ENCODE data around the gene PXMP4. TPM values are rescaled to one million over a fixed set of nuclear protein-coding genes. Genes with fewer than 3 reads are reported as not detected.

Gene PXMP4
- total and polyA plus RNA-seq, 9 donors, result 7.7 to 10.7 (median 8.5) TPM

DNA sequence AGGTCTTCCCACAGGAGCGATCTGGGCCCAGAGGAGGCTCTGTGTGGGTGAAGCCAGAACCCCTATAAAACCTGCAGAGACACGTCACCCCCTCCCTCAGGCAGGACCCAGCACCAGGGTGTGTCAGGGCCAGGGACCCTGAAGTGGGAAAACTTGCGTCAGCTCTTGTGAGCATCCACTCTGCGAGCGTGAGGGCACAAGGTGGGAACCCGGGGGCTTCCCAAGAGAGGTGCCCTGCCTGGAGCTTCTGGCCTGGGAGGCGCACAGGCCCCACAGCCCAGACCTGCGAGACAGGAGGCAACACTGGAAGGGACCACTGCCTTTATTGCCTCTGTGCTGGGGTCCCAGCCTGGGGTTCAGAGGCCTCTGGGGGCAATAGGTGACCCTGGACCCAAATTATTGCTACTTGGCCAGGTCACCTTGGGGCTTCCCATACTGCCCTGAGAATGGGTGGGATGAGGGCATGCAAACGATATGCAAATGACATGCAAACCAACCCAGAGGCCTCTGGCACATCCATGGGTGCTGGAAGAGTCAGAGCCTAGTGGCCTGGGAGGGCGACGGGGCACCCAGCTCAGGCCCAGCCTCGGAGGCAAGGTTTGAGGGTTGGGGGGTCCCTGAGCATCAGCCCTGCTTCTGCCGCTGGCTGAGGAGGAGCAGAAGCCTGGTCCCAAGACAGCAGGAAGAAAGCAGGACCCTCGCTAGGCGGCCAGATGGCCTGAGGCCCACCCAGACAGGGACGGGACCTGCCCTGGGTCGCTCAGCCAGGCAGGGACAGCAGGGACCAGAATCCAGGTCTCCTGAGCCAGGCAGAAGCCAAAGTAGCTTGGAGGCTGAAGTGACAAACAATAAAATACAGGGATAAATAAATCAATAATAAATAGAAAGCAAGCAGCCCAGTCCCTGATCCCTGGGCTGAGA, 63.1 kb downstream of the PXMP4 start:
- WGBS (ENCODE audit: insufficient coverage), result 84% methylated on average over 11 of the region's 17 CpGs
- H3K9me3 ChIP-seq (replicated peaks; ENCODE audit: control insufficient read depth, low read depth, low read length), result no peaks in the 10 kb centered on the region
- H3K4me3 ChIP-seq (ENCODE audit: low read length), result no peak overlapping the region
- H3K27me3 ChIP-seq (ENCODE audit: control insufficient read depth, insufficient read depth, low read length), result peaks cover 2% of the 10 kb centered on the region
- DNase-seq, result no peak
- peaks cover 38% of the 10 kb centered on the region for H3K36me3 ChIP-seq (ENCODE audit: control insufficient read depth, insufficient read depth, low read length)
- no peak overlapping the region for H3K27ac ChIP-seq (ENCODE audit: low read length)
- peaks cover 10% of the 10 kb centered on the region for H3K4me1 ChIP-seq (ENCODE audit: control insufficient read depth, insufficient read depth, low read length)

DNA sequence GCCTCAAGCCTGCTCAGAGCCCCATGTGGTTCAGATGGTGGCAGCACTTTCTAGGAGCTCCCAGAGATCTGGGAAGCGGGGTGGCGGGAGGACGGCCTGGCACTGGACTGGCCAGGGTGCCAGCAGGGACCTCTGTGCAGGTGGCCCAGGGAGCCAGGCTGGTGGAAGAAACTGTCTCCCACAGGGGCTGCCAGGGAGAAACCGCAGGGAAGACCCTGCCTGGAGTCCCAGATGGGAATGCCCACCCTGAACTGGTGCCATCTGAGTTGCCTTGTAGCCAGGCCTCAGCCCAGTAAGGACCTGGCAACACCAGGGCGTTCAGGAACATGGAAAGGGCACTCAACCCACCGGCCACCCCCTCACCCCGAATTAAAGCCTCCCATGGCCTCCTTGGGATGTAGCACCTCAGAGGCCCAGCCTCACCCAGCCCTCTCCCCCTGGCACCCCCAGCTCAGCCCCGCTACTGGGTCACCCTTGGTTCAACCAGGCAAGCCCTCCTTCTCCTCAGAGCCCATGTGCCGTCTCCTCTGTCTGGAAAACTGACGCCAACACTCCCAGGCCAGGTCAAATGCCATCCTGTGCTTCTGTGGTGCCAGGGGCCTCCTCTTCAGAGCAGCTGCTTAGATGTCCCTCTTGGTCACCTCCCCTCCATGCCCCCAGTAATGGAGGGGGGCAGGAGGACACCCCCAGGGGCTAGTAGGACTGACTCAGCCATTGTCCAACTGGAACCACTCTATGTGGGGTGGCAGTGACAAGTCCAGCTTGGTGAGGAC, 63.9 kb downstream of the PXMP4 start:
- no peak overlapping the region for H3K27ac ChIP-seq (ENCODE audit: low read length)
- H3K4me3 ChIP-seq (ENCODE audit: low read length), result no peak overlapping the region
- H3K9me3 ChIP-seq (replicated peaks; ENCODE audit: control insufficient read depth, low read depth, low read length), result no peaks in the 10 kb centered on the region
- peaks cover 38% of the 10 kb centered on the region for H3K36me3 ChIP-seq (ENCODE audit: control insufficient read depth, insufficient read depth, low read length)
- H3K4me1 ChIP-seq (ENCODE audit: control insufficient read depth, insufficient read depth, low read length), result peaks cover 12% of the 10 kb centered on the region
- peak; percentile 15 for DNase-seq
- peaks cover 2% of the 10 kb centered on the region for H3K27me3 ChIP-seq (ENCODE audit: control insufficient read depth, insufficient read depth, low read length)
- WGBS (ENCODE audit: insufficient coverage), result 90% methylated on average over 8 of the region's 10 CpGs

GRCh38 chr20:33655164-33655563, 64.9 kb downstream of the PXMP4 start:
- Histone ChIP-seq H3K36me3 (ENCODE audit: control insufficient read depth, insufficient read depth, low read length) (peaks cover 33% of the 10 kb centered on the region), H3K9me3 (replicated peaks; ENCODE audit: control insufficient read depth, low read depth, low read length) (no peaks in the 10 kb centered on the region), H3K27me3 (ENCODE audit: control insufficient read depth, insufficient read depth, low read length) (peaks cover 2% of the 10 kb centered on the region), H3K4me3 (ENCODE audit: low read length) (no peak overlapping the region), H3K4me1 (ENCODE audit: control insufficient read depth, insufficient read depth, low read length) (peaks cover 17% of the 10 kb centered on the region), H3K27ac (ENCODE audit: low read length) (no peak overlapping the region)
- WGBS (ENCODE audit: insufficient coverage), result 74% methylated on average over 2 of the region's 4 CpGs
- no peak for DNase-seq

DNA sequence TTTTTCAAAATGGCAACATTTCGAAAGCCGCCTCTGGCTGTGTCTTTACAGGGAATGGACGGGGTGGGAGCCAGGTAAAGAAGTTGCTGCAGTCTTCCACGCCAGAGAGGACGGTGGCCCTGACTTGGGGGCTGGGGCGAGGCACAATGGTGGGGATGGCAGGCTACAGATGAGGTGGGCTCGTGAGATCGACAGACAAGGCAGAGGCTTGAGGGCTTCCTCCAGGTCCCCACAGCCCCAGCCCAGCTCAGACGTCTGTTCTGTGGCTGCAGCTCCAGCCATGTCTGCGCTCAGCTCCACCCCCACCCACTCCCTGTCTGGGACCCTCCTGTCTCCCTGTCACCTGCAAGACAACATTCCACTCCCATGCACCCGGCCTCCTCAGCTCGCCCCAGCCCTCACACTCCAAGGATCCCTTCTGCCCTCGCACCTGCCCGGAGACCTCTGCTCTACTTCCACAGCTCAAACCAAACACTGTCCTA, 65.4 kb downstream of the PXMP4 start:
- no peak overlapping the region for H3K4me3 ChIP-seq (ENCODE audit: low read length)
- 64% methylated on average over 13 of the region's 14 CpGs for WGBS (ENCODE audit: insufficient coverage)
- peaks cover 29% of the 10 kb centered on the region for H3K36me3 ChIP-seq (ENCODE audit: control insufficient read depth, insufficient read depth, low read length)
- peaks cover 2% of the 10 kb centered on the region for H3K27me3 ChIP-seq (ENCODE audit: control insufficient read depth, insufficient read depth, low read length)
- DNase-seq, result peak; percentile 7
- no peak overlapping the region for H3K27ac ChIP-seq (ENCODE audit: low read length)
- H3K4me1 ChIP-seq (ENCODE audit: control insufficient read depth, insufficient read depth, low read length), result peaks cover 21% of the 10 kb centered on the region
- no peaks in the 10 kb centered on the region for H3K9me3 ChIP-seq (replicated peaks; ENCODE audit: control insufficient read depth, low read depth, low read length)

DNA sequence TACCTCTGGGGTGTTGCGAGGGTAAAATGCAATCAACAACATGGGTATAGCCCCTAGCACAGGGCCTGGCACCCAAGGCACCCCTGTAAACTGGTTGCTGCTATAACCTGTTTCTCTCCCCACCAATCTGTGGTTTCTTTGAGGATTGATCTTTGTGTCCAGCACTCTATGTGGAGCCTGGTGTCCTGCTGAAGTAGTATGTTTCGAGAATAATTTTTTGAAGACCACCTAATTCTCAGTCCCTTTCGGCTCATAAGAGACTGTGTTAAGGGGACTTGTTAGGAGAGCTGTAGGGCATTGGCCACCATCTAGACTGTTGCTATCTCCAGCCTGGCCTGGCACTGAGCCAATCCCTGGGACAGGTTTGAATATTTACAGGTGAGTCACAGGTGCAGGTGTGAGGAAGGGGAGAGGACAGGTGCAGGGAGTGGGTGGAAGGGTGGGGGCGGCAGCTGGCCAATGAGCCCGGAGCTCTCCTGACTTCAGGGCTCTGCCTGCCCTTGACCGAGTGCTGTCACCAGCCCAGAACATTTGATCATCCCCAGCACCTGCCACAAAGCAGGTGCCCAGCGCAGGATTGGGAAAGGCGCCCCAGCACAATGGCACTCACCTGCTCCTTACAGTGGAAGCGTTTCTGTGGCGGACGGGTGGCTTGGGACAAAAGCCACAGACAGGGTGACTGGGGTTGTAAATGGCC, 66.1 kb downstream of the PXMP4 start:
- peaks cover 27% of the 10 kb centered on the region for H3K4me1 ChIP-seq (ENCODE audit: control insufficient read depth, insufficient read depth, low read length)
- H3K27me3 ChIP-seq (ENCODE audit: control insufficient read depth, insufficient read depth, low read length), result peaks cover 2% of the 10 kb centered on the region
- 81% methylated on average over 6 of the region's 11 CpGs for WGBS (ENCODE audit: insufficient coverage)
- DNase-seq, result peak; percentile 31
- no peak overlapping the region for H3K4me3 ChIP-seq (ENCODE audit: low read length)
- H3K27ac ChIP-seq (ENCODE audit: low read length), result no peak overlapping the region
- H3K36me3 ChIP-seq (ENCODE audit: control insufficient read depth, insufficient read depth, low read length), result peaks cover 22% of the 10 kb centered on the region
- no peaks in the 10 kb centered on the region for H3K9me3 ChIP-seq (replicated peaks; ENCODE audit: control insufficient read depth, low read depth, low read length)

- DNase-seq, result peak; percentile 80
- Histone ChIP-seq H3K9me3 (replicated peaks; ENCODE audit: control insufficient read depth, low read depth, low read length) (no peaks in the 10 kb centered on the region), H3K4me3 (ENCODE audit: low read length) (no peak overlapping the region), H3K27ac (ENCODE audit: low read length) (no peak overlapping the region), H3K4me1 (ENCODE audit: control insufficient read depth, insufficient read depth, low read length) (peaks cover 33% of the 10 kb centered on the region), H3K27me3 (ENCODE audit: control insufficient read depth, insufficient read depth, low read length) (peaks cover 2% of the 10 kb centered on the region), H3K36me3 (ENCODE audit: control insufficient read depth, insufficient read depth, low read length) (peaks cover 20% of the 10 kb centered on the region)
- 33% methylated on average over 12 of the region's 16 CpGs for WGBS (ENCODE audit: insufficient coverage)
These were observed 66.8 kb downstream of the PXMP4 start for GRCh38 chr20:33653218-33653899.

Other genes with a start within 250 kb of the PXMP4 start
- 8.5 TPM for gene CBFA2T2, start 230.2 kb downstream of the PXMP4 start, total RNA-seq
- 10 to 100 TPM; 11.3 to 17.8 (median 13.3) TPM for gene CBFA2T2, start 230.2 kb downstream of the PXMP4 start, polyA plus RNA-seq (ENCODE audit: insufficient read depth in 1 of 8, insufficient read length in 8 of 8, low replicate concordance in 1 of 8)
- gene C20orf144, start 58.0 kb downstream of the PXMP4 start, total RNA-seq, result 0.04 TPM
- under 1 TPM; 0.10 to 0.32 (median 0.17) TPM for gene C20orf144, start 58.0 kb downstream of the PXMP4 start, polyA plus RNA-seq (ENCODE audit: insufficient read depth in 1 of 8, insufficient read length in 8 of 8, low replicate concordance in 1 of 8)
- gene ACTL10, start 53.4 kb downstream of the PXMP4 start, total RNA-seq, result 0.49 TPM
- under 1 TPM; 0.22 to 0.78 (median 0.38) TPM for gene ACTL10, start 53.4 kb downstream of the PXMP4 start, polyA plus RNA-seq (ENCODE audit: insufficient read depth in 1 of 8, insufficient read length in 8 of 8, low replicate concordance in 1 of 8)
- gene NECAB3, start 45.9 kb downstream of the PXMP4 start, total RNA-seq, result 27.8 TPM
- gene NECAB3, start 45.9 kb downstream of the PXMP4 start, polyA plus RNA-seq (ENCODE audit: insufficient read depth in 1 of 8, insufficient read length in 8 of 8, low replicate concordance in 1 of 8), result 10 to 100 TPM; 23.0 to 31.6 (median 28.5) TPM
- gene E2F1, start 33.9 kb downstream of the PXMP4 start, total RNA-seq, result 7.8 TPM
- 10 to 100 TPM; 12.2 to 16.7 (median 12.9) TPM for gene E2F1, start 33.9 kb downstream of the PXMP4 start, polyA plus RNA-seq (ENCODE audit: insufficient read depth in 1 of 8, insufficient read length in 8 of 8, low replicate concordance in 1 of 8)
- 1.3 TPM for gene ZNF341, start 11.7 kb upstream of the PXMP4 start, total RNA-seq
- 1 to 10 TPM; 2.5 to 3.2 (median 2.8) TPM for gene ZNF341, start 11.7 kb upstream of the PXMP4 start, polyA plus RNA-seq (ENCODE audit: insufficient read depth in 1 of 8, insufficient read length in 8 of 8, low replicate concordance in 1 of 8)
- gene CHMP4B, start 91.0 kb upstream of the PXMP4 start, total RNA-seq, result 20.7 TPM
- 10 to 100 TPM; 67.5 to 82.8 (median 75.7) TPM for gene CHMP4B, start 91.0 kb upstream of the PXMP4 start, polyA plus RNA-seq (ENCODE audit: insufficient read depth in 1 of 8, insufficient read length in 8 of 8, low replicate concordance in 1 of 8)

Measured in muscle of leg (tissue), 11 donors.